Measurements from ENCODE around the gene CATSPER3. TPM values are rescaled to one million over a fixed set of nuclear protein-coding genes. Genes with fewer than 3 reads are reported as not detected.

CATSPER3 gene
- total RNA-seq, 2 experiments from 2014 or later: 0.32 TPM; not detected in 1

- CTCF ChIA-PET: no interaction called here
- no peak for DNase-seq
- Mint-ChIP-seq H3K27me3 (ENCODE audit: low read depth) (peaks cover 37% of the 10 kb centered on the region), H3K4me3 (no peak overlapping the region), H3K4me1 (ENCODE audit: low read depth) (no peaks in the 10 kb centered on the region), H3K27ac (no peak overlapping the region), H3K36me3 (ENCODE audit: low read depth) (no peaks in the 10 kb centered on the region), H3K9me3 (no peaks in the 10 kb centered on the region)
- intact Hi-C loops (cut with micrococcal nuclease): no loop called here
Observed at GRCh38 chr5:135046661-135047346, 79.1 kb downstream of the CATSPER3 start.

- no peak overlapping the region for H3K27ac Mint-ChIP-seq
- no peak for DNase-seq
- CTCF ChIA-PET: no interaction called here
- H3K27me3 Mint-ChIP-seq (ENCODE audit: low read depth): peaks cover 40% of the 10 kb centered on the region
- H3K9me3 Mint-ChIP-seq: no peaks in the 10 kb centered on the region
- intact Hi-C loops (cut with micrococcal nuclease): no loop called here
- no peak overlapping the region for H3K4me3 Mint-ChIP-seq
- H3K36me3 Mint-ChIP-seq (ENCODE audit: low read depth): no peaks in the 10 kb centered on the region
- H3K4me1 Mint-ChIP-seq (ENCODE audit: low read depth): no peaks in the 10 kb centered on the region
Observed at GRCh38 chr5:135047347-135047695, 79.6 kb downstream of the CATSPER3 start.

DNA sequence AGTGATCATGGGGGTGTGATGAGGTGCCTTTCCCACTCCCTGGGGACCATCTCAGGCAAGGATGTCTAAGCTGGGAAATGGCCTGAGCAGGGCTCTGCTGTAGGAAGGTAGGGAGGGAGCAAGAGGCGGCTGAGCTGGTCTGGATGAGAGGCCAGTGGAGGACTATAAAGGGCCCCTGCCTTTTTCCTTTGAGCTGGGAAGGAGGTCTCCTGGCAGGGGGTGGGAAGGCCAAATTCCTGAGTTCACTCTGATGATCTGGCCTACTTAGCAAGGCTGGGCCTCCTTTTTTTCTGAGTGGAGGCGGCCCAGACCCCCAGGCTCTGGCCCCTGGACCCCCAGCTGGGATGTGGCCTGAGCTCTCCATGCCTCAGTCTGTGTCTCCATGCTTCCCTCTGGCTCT lies 80.6 kb downstream of the CATSPER3 start:
- no peak overlapping the region for H3K4me3 Mint-ChIP-seq
- H3K27me3 Mint-ChIP-seq (ENCODE audit: low read depth): peaks cover 47% of the 10 kb centered on the region
- no peak for DNase-seq
- H3K36me3 Mint-ChIP-seq (ENCODE audit: low read depth): no peaks in the 10 kb centered on the region
- intact Hi-C loops (cut with micrococcal nuclease): no loop called here
- CTCF ChIA-PET: interaction anchor here (0.6 kb wide), 1 partner anchor 242 kb away, joined by 6 read pairs; no protein-coding TSS in a partner anchor
- H3K9me3 Mint-ChIP-seq: no peaks in the 10 kb centered on the region
- H3K27ac Mint-ChIP-seq: no peak overlapping the region
- no peaks in the 10 kb centered on the region for H3K4me1 Mint-ChIP-seq (ENCODE audit: low read depth)

DNA sequence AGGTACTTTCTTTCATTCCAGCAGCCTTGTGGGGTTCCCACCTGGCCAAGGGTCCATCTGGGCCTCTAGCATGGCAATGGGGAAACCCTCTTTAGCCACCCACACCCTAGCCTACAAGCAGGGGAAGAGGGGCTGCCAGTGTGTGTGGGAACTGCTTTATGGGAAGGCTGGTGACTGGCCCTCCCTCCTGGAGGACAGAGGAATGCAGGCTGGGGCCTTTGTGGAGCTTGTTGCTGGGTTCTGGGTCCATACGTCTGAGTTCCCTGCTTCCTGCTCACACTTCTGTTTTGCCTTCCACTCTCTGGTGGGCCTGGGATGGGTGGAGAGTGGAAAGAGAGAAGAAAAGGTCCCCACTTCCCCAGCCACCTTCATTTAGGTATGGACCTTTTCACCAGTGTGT lies 81.2 kb downstream of the CATSPER3 start:
- peaks cover 47% of the 10 kb centered on the region for H3K27me3 Mint-ChIP-seq (ENCODE audit: low read depth)

DNA sequence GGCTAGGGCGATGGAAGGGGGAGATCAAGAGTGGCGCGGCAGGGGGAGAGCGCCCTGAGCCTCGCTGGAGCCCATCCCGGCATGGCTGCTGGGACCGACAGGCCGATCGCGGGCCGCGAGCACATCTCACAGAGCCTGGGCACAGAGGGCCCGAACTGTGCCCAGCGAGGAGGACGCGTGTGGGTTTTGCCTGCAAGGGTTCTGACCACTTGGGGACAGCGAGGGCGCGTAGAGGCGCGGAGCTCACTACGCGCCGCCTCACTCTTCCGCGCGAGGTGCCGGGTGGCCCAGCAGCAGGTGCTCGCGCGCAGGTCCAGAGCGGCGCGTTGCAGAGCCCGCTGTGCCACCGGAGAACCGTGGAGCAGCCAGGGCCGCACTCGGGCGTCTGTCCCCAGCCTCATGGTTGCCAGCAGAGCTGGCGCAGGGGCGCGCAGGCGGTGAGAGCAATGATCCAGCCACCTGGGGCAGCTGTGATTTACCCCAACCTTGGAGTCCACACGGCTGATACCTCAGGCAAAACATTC lies 82.6 kb downstream of the CATSPER3 start:
- H3K9me3 Mint-ChIP-seq: no peaks in the 10 kb centered on the region
- intact Hi-C loops (cut with micrococcal nuclease): no loop called here
- H3K27ac Mint-ChIP-seq: no peak overlapping the region
- H3K4me3 Mint-ChIP-seq: no peak overlapping the region
- no peak for DNase-seq
- peaks cover 2% of the 10 kb centered on the region for H3K4me1 Mint-ChIP-seq (ENCODE audit: low read depth)
- H3K36me3 Mint-ChIP-seq (ENCODE audit: low read depth): no peaks in the 10 kb centered on the region
- peaks cover 46% of the 10 kb centered on the region for H3K27me3 Mint-ChIP-seq (ENCODE audit: low read depth)
- CTCF ChIA-PET: no interaction called here

More for the DNA sequence above, 81.2 kb downstream of the CATSPER3 start:
- H3K4me3 Mint-ChIP-seq: no peak overlapping the region
- CTCF ChIA-PET: no interaction called here
- no peak overlapping the region for H3K27ac Mint-ChIP-seq
- H3K4me1 Mint-ChIP-seq (ENCODE audit: low read depth): peaks cover 2% of the 10 kb centered on the region
- no peak for DNase-seq
- intact Hi-C loops (cut with micrococcal nuclease): no loop called here
- H3K9me3 Mint-ChIP-seq: no peaks in the 10 kb centered on the region
- H3K36me3 Mint-ChIP-seq (ENCODE audit: low read depth): no peaks in the 10 kb centered on the region

GRCh38 chr5:135051399-135051798 lies 83.7 kb downstream of the CATSPER3 start:
- H3K36me3 Mint-ChIP-seq (ENCODE audit: low read depth): no peaks in the 10 kb centered on the region
- peaks cover 44% of the 10 kb centered on the region for H3K27me3 Mint-ChIP-seq (ENCODE audit: low read depth)
- no peak for DNase-seq
- H3K9me3 Mint-ChIP-seq: no peaks in the 10 kb centered on the region
- H3K27ac Mint-ChIP-seq: no peak overlapping the region
- no peak overlapping the region for H3K4me3 Mint-ChIP-seq
- H3K4me1 Mint-ChIP-seq (ENCODE audit: low read depth): peaks cover 2% of the 10 kb centered on the region
- CTCF ChIA-PET: no interaction called here
- intact Hi-C loops (cut with micrococcal nuclease): no loop called here

DNA sequence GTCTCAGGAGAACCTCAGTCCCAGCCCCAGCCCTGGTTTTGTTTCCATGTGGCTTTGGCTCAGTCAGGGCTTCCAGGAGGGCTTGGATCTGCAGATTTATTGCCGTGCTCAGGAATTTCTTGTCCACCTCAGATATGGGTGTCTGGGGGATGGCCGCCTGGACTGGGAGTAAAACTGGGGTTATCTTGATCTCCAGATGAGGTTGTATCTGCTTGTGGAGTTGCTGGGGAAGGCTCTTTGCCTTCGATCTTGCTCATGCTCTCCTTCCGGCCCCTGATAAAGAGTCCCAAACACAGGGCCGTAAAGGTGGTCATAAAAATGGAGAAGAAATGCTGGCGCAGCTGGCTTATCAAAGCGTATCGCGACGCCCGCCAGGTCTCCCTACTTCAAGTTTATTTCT lies 84.2 kb downstream of the CATSPER3 start:
- peaks cover 44% of the 10 kb centered on the region for H3K27me3 Mint-ChIP-seq (ENCODE audit: low read depth)
- CTCF ChIA-PET: no interaction called here
- no peak for DNase-seq

DNA sequence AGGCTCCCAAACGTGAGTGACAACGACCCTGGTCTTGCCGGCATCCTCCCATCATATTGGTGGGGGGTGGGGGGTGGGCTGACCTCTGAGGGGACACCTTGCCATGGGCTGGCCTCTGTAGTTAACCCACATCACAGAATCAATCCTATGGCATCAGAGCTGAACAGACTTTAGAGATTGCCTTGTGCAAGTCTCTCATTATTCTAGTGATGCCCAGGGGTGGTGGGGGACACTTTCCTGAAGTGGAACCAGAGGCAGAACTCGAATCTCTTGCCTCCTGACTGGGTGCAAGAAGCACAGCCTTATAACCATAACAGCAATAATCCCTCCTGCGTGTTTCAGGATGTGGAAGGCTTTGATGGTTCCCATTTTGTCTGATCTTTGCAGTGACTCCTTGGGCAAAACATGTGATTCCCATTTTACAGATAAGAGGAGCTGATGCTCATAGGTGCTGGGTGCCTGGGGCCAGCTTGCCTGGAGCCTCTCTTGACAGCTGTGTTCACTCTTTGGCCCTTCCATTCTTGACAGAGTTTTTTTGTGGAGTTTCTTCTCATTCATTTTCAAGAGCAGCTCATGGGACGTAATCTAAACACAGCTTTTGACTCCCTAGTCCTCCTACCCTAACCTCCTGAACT lies 84.9 kb downstream of the CATSPER3 start:
- H3K4me1 Mint-ChIP-seq (ENCODE audit: low read depth): peaks cover 2% of the 10 kb centered on the region
- H3K36me3 Mint-ChIP-seq (ENCODE audit: low read depth): no peaks in the 10 kb centered on the region
- no peak overlapping the region for H3K27ac Mint-ChIP-seq
- H3K9me3 Mint-ChIP-seq: no peaks in the 10 kb centered on the region
- no peak overlapping the region for H3K4me3 Mint-ChIP-seq
- peaks cover 44% of the 10 kb centered on the region for H3K27me3 Mint-ChIP-seq (ENCODE audit: low read depth)
- intact Hi-C loops (cut with micrococcal nuclease): no loop called here
- CTCF ChIA-PET: no interaction called here
- DNase-seq: no peak

More for the DNA sequence above, 84.2 kb downstream of the CATSPER3 start:
- no peaks in the 10 kb centered on the region for H3K36me3 Mint-ChIP-seq (ENCODE audit: low read depth)
- H3K9me3 Mint-ChIP-seq: no peaks in the 10 kb centered on the region
- H3K4me3 Mint-ChIP-seq: no peak overlapping the region
- no peak overlapping the region for H3K27ac Mint-ChIP-seq
- intact Hi-C loops (cut with micrococcal nuclease): no loop called here
- peaks cover 2% of the 10 kb centered on the region for H3K4me1 Mint-ChIP-seq (ENCODE audit: low read depth)

GRCh38 chr5:135053278-135053677 lies 85.6 kb downstream of the CATSPER3 start:
- intact Hi-C loops (cut with micrococcal nuclease): no loop called here
- no peaks in the 10 kb centered on the region for H3K9me3 Mint-ChIP-seq
- CTCF ChIA-PET: interaction anchor here (0.9 kb wide), 1 partner anchor 372 kb away, joined by 3 read pairs; no protein-coding TSS in a partner anchor
- H3K27me3 Mint-ChIP-seq (ENCODE audit: low read depth): peaks cover 40% of the 10 kb centered on the region
- H3K4me3 Mint-ChIP-seq: no peak overlapping the region
- H3K27ac Mint-ChIP-seq: no peak overlapping the region
- H3K4me1 Mint-ChIP-seq (ENCODE audit: low read depth): peaks cover 2% of the 10 kb centered on the region
- H3K36me3 Mint-ChIP-seq (ENCODE audit: low read depth): no peaks in the 10 kb centered on the region
- no peak for DNase-seq

DNA sequence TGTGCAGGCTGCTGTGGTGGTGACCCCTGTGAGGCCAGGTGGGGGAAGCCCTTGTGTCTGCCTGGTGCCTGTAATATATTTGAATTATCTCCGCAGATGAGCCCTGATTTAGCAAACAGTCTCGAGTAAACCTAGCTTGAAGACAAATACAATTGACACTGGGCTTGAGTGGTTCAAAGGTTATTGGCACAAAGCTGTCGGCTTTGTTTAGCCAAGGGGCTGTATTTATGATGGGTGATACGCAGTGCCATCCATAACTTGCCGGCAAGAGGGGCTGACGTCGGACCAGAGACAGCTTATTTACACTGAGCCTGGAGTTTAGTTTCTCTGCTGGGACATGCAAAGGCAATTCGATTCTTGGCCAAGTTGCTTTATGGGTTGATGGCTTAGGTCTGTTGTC lies 86.3 kb downstream of the CATSPER3 start:
- CTCF ChIA-PET: interaction anchor here (0.9 kb wide), 1 partner anchor 372 kb away, joined by 3 read pairs; no protein-coding TSS in a partner anchor
- Mint-ChIP-seq H3K4me3 (no peak overlapping the region), H3K9me3 (no peaks in the 10 kb centered on the region), H3K27me3 (ENCODE audit: low read depth) (peaks cover 40% of the 10 kb centered on the region), H3K27ac (no peak overlapping the region), H3K4me1 (ENCODE audit: low read depth) (peaks cover 2% of the 10 kb centered on the region), H3K36me3 (ENCODE audit: low read depth) (no peaks in the 10 kb centered on the region)
- intact Hi-C loops (cut with micrococcal nuclease): no loop called here
- no peak for DNase-seq

DNA sequence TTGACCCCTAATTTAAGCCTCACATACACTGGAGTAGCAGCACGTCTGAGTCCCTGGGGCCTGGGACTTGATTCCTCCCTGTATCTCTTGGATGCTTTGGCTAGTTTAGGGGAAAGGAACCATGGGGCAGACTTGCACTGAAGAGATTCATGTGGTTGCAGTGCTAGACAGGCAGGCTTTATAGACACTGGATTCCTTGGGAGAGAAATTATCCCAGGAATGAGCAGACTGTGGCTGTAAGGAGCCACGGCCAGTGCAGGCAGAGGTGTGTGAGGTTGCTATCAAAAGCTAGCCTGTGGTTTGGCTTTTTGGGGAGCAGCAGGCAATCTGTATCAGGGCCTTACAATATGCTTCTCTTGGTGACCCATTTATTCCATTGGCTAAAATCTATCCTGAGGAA lies 86.8 kb downstream of the CATSPER3 start:
- Mint-ChIP-seq H3K36me3 (ENCODE audit: low read depth) (no peaks in the 10 kb centered on the region), H3K27ac (no peak overlapping the region), H3K9me3 (no peaks in the 10 kb centered on the region), H3K4me3 (no peak overlapping the region), H3K27me3 (ENCODE audit: low read depth) (peaks cover 36% of the 10 kb centered on the region), H3K4me1 (ENCODE audit: low read depth) (peaks cover 2% of the 10 kb centered on the region)
- intact Hi-C loops (cut with micrococcal nuclease): no loop called here
- no peak for DNase-seq
- CTCF ChIA-PET: no interaction called here

GRCh38 chr5:135055396-135055795 lies 87.7 kb downstream of the CATSPER3 start:
- H3K4me1 Mint-ChIP-seq (ENCODE audit: low read depth): peaks cover 2% of the 10 kb centered on the region
- H3K9me3 Mint-ChIP-seq: no peaks in the 10 kb centered on the region
- intact Hi-C loops (cut with micrococcal nuclease): no loop called here
- DNase-seq: no peak
- no peak overlapping the region for H3K4me3 Mint-ChIP-seq
- CTCF ChIA-PET: no interaction called here
- H3K36me3 Mint-ChIP-seq (ENCODE audit: low read depth): no peaks in the 10 kb centered on the region
- H3K27ac Mint-ChIP-seq: no peak overlapping the region
- peaks cover 31% of the 10 kb centered on the region for H3K27me3 Mint-ChIP-seq (ENCODE audit: low read depth)
